ENCODE results near the gene OTUD1. TPM values are rescaled to one million over a fixed set of nuclear protein-coding genes. Genes with fewer than 3 reads are reported as not detected.

OTUD1 gene
- total RNA-seq, 2 donors from 2014 or later, result 7.8 to 10.5 TPM

DNA sequence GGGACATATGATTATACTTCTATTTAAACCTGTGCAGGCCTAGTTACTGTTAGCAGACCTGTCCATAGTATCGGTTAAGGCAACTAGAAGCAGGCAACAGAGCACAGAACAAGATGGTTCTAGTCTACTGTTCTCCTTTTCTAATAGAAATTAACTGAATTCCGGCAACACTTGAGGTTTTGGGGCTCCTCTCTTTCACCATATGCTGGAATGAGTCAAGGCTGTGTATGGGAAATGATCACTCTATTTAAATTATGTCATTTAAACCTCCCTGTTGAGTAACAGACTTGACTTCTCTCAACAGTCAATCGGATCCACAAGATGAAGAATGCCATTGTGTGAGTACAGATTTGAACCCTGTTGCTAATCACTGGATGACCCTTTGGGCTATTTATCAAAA lies 6.2 kb upstream of the OTUD1 start:
- no peaks in the 10 kb centered on the region for H3K9me3 ChIP-seq
- WGBS, 2 donors, result 70 to 93% methylated on average over 3 of the region's 3 CpGs
- H3K36me3 ChIP-seq (replicated peaks in 1 of 2; ENCODE audit: insufficient read depth in 1 of 2, low read depth in 2 of 2), result no peaks in the 10 kb centered on the region
- no peak overlapping the region for H3K4me3 ChIP-seq
- DNase-seq (no peak), ATAC-seq (no peak)
- intact Hi-C loops (cut with DNase I), result no loop called here
- peak overlapping the region in 1 of 4 donors; percentile 38 for H3K27ac ChIP-seq
- H3K4me1 ChIP-seq, result no peaks in the 10 kb centered on the region
- TF ChIP-seq, protein P1, sequence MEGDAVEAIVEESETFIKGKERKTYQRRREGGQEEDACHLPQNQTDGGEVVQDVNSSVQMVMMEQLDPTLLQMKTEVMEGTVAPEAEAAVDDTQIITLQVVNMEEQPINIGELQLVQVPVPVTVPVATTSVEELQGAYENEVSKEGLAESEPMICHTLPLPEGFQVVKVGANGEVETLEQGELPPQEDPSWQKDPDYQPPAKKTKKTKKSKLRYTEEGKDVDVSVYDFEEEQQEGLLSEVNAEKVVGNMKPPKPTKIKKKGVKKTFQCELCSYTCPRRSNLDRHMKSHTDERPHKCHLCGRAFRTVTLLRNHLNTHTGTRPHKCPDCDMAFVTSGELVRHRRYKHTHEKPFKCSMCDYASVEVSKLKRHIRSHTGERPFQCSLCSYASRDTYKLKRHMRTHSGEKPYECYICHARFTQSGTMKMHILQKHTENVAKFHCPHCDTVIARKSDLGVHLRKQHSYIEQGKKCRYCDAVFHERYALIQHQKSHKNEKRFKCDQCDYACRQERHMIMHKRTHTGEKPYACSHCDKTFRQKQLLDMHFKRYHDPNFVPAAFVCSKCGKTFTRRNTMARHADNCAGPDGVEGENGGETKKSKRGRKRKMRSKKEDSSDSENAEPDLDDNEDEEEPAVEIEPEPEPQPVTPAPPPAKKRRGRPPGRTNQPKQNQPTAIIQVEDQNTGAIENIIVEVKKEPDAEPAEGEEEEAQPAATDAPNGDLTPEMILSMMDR (IDR thresholded peaks at IDR 0.05), result no peak
- TF ChIP-seq POLR2A (IDR thresholded peaks at IDR 0.05), result no peak
- no peaks in the 10 kb centered on the region for H3K27me3 ChIP-seq

DNA sequence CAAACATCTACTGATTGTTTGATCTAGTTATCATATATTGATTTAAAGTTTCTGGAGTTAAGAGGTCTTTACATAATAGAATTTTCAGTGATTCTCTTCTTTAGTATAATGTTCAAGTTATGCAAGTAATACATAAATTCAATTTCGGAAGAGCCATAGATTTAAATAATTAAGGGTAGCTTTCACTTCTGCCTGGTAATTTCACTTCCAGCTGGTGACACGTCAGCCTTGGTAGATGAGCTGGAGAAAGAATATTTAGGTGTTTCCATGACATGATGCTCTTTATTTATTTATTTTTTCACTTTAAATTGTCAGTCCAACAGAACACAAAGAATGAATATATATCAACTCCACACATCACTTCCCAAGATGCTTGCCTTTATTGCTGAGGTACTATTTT lies 5.2 kb upstream of the OTUD1 start:
- ATAC-seq (no peak), DNase-seq (no peak)
- H3K36me3 ChIP-seq (replicated peaks in 1 of 2; ENCODE audit: insufficient read depth in 1 of 2, low read depth in 2 of 2), result no peaks in the 10 kb centered on the region
- no peaks in the 10 kb centered on the region for H3K27me3 ChIP-seq
- TF ChIP-seq, protein P1 (IDR thresholded peaks at IDR 0.05), result no peak
- TF ChIP-seq POLR2A (IDR thresholded peaks at IDR 0.05), result no peak
- peaks cover 4% of the 10 kb centered on the region for H3K4me1 ChIP-seq
- no peaks in the 10 kb centered on the region for H3K9me3 ChIP-seq
- WGBS, 2 donors, result 65 to 84% methylated on average over 2 of the region's 2 CpGs
- intact Hi-C loops (cut with DNase I), result no loop called here
- H3K4me3 ChIP-seq, result no peak overlapping the region
- H3K27ac ChIP-seq, result no peak overlapping the region

DNA sequence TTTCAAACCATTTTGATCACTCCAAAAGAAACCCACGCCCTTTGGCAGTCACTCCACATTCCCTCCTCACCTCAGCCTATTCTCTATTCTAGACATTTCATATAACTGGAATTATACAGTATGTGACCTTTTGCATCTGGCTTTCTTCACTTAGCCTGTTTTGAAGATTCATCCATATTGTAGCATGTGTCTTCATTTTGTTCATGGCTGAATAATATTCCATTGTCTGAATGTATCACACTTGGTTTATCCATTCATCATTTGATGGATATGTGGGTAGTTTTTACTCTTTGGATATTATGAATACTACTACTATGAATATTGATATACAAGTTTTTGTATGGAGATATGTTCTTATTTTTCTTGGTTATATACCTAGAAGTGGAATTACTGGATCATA lies 3.5 kb upstream of the OTUD1 start:
- DNase-seq (no peak), ATAC-seq (no peak)
- Histone ChIP-seq H3K27ac (no peak overlapping the region), H3K36me3 (replicated peaks in 1 of 2; ENCODE audit: insufficient read depth in 1 of 2, low read depth in 2 of 2) (no peaks in the 10 kb centered on the region), H3K4me1 (peaks cover 4% of the 10 kb centered on the region), H3K9me3 (no peaks in the 10 kb centered on the region), H3K27me3 (no peaks in the 10 kb centered on the region), H3K4me3 (no peak overlapping the region)
- intact Hi-C loops (cut with DNase I), result no loop called here
- 79 to 93% methylated on average over 1 of the region's 1 CpG for WGBS, 2 donors
- TF ChIP-seq POLR2A (IDR thresholded peaks at IDR 0.05), result no peak
- TF ChIP-seq, protein P1 (IDR thresholded peaks at IDR 0.05), result no peak

DNA sequence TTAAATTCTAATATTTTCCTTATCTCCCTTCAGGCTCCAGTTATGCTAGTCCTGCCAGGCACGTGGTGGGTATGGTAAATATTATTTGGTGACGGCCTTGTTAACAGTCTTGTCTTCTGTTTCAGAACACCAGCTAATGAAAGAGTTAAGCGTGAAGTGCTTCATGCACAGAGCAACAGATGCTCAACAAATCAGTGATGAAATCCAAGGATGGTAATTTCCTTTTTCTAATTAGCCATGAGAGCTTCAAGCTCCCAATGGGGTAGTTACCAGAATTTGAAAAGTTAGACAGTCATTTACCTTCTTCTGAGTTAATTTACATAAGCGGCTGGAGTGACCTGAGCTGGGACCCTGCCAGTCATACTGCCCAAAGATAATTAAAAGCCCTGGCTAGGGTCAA lies 1.9 kb upstream of the OTUD1 start:
- TF ChIP-seq POLR2A (IDR thresholded peaks at IDR 0.05), result no peak
- TF ChIP-seq, protein P1 (IDR thresholded peaks at IDR 0.05), result no peak
- WGBS, 2 donors, result 61 to 62% methylated on average over 4 of the region's 4 CpGs
- no peaks in the 10 kb centered on the region for H3K27me3 ChIP-seq
- no peak overlapping the region for H3K4me3 ChIP-seq
- no peaks in the 10 kb centered on the region for H3K36me3 ChIP-seq (replicated peaks in 1 of 2; ENCODE audit: insufficient read depth in 1 of 2, low read depth in 2 of 2)
- ATAC-seq, result no peak
- no peak for DNase-seq
- no peak overlapping the region for H3K27ac ChIP-seq
- peaks cover 20% of the 10 kb centered on the region for H3K4me1 ChIP-seq
- intact Hi-C loops (cut with DNase I), result no loop called here
- H3K9me3 ChIP-seq, result no peaks in the 10 kb centered on the region

DNA sequence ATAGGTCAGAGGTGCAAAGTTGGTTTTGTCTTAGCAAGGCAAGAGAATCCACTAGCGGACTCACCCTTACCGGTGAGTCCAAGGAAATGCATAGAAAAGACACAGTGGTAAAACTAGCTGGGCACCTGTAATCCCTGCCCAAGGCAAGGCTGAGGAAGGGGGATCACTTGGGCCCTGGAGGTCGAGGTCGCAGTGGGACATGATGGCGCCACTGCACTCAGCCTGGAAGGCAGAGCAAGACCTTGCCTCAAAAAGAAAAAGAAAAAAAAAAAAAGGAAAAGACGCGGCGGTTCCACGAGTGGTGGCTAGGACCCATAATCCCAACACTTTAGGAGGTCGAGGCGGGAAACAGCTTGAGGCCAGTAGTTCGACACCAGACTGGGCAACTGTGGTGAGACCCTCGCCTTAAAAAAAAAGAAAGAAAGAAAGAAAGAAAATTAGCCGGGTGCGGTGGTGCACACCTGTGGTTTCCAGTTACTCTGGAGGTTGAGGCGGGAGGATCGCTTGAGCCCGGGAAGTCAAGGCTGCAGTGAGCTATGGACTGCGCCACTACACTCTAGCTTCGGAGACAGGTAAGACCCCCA lies 820 bp upstream of the OTUD1 start:
- Histone ChIP-seq H3K36me3 (replicated peaks in 1 of 2; ENCODE audit: insufficient read depth in 1 of 2, low read depth in 2 of 2) (no peaks in the 10 kb centered on the region), H3K27ac (peak overlapping the region; percentile 51 to 97 (median 72)), H3K4me3 (no peak overlapping the region), H3K27me3 (no peaks in the 10 kb centered on the region), H3K9me3 (no peaks in the 10 kb centered on the region), H3K4me1 (peaks cover 31% of the 10 kb centered on the region)
- intact Hi-C loops (cut with DNase I), result no loop called here
- ATAC-seq, result no peak
- DNase-seq, result peak in 1 of 4 donors; percentile 14
- 92 to 93% methylated on average over 19 to 20 of the region's 20 CpGs for WGBS, 2 donors
- TF ChIP-seq POLR2A (IDR thresholded peaks at IDR 0.05), result no peak
- TF ChIP-seq, protein P1 (IDR thresholded peaks at IDR 0.05), result no peak
